HG02798 (cell line): ENCODE measurements around the gene SCAPER.
"Not testable (repeated sequence)": the region's sequence is repeated elsewhere in the genome, so short reads cannot be mapped to it uniquely, and the experiment has no call there.

ENCODE experiments used
- ATAC-seq: cut with Tn5 transposase; IDR thresholded peaks from one replicate; pipeline ENCODE4 v1.9.1; 2021; ENCODE audit warnings: mild to moderate bottlenecking; ENCODE audit not compliant: unreplicated experiment, poor library complexity

The SCAPER gene

GRCh38 chr15:76335307-76336253, 569.6 kb downstream of the SCAPER start:
- ATAC-seq = no peak

GRCh38 chr15:76334438-76335306, 570.5 kb downstream of the SCAPER start:
- ATAC-seq = no peak

- ATAC-seq = no peak
Observed at GRCh38 chr15:76333720-76334437, 571.3 kb downstream of the SCAPER start.

GRCh38 chr15:76333309-76333708, 571.8 kb downstream of the SCAPER start:
- no peak for ATAC-seq

- no peak for ATAC-seq
Observed at GRCh38 chr15:76332796-76333195, 572.3 kb downstream of the SCAPER start.

GRCh38 chr15:76330080-76330680, 575.0 kb downstream of the SCAPER start:
- ATAC-seq = no peak

- ATAC-seq = no peak
Observed at GRCh38 chr15:76328958-76329357, 576.2 kb downstream of the SCAPER start.

GRCh38 chr15:76328106-76328696, 576.9 kb downstream of the SCAPER start:
- no peak for ATAC-seq

- no peak for ATAC-seq
Observed at GRCh38 chr15:76327191-76328105, 577.7 kb downstream of the SCAPER start.

GRCh38 chr15:76325704-76326103, 579.4 kb downstream of the SCAPER start:
- ATAC-seq = no peak

- ATAC-seq = no peak
Observed at GRCh38 chr15:76324066-76324465, 581.1 kb downstream of the SCAPER start.

- ATAC-seq = no peak
Observed at GRCh38 chr15:76321602-76322001, 583.5 kb downstream of the SCAPER start.

- no peak for ATAC-seq
Observed at GRCh38 chr15:76321171-76321570, 584.0 kb downstream of the SCAPER start.

GRCh38 chr15:76320012-76320411, 585.1 kb downstream of the SCAPER start:
- ATAC-seq = no peak

GRCh38 chr15:76313731-76314130, 591.4 kb downstream of the SCAPER start:
- no peak for ATAC-seq

GRCh38 chr15:76313175-76313567, 592.0 kb downstream of the SCAPER start:
- not testable (repeated sequence) for ATAC-seq

GRCh38 chr15:76312540-76313174, 592.5 kb downstream of the SCAPER start:
- ATAC-seq = no peak
